ENCODE results near the gene DYNC2I2. TPM values are rescaled to one million over a fixed set of nuclear protein-coding genes. Genes with fewer than 3 reads are reported as not detected.

The DYNC2I2 gene
- total RNA-seq, 1 experiment from 2014 or later = 71.1 TPM

- H3K36me3 Mint-ChIP-seq = peaks cover 76% of the 10 kb centered on the region
- DNase-seq (ENCODE audit: low spot score) = no peak
- H3K4me3 Mint-ChIP-seq = no peak overlapping the region
- no peak for ATAC-seq
- H3K4me1 Mint-ChIP-seq = no peaks in the 10 kb centered on the region
- ChIA-PET POLR2A (interaction anchor here (0.6 kb wide), 1 partner anchor 140 kb away, joined by 5 read pairs; no protein-coding TSS in a partner anchor), CTCF (interaction anchor here (0.7 to 1.4 kb wide), 4 partner anchors 14 to 216 kb away, joined by 3 to 4 read pairs (median 4); no protein-coding TSS in a partner anchor)
- H3K9me3 Mint-ChIP-seq = no peaks in the 10 kb centered on the region
- H3K27me3 Mint-ChIP-seq (ENCODE audit: low read depth) = no peaks in the 10 kb centered on the region
- H3K27ac Mint-ChIP-seq = no peak overlapping the region
- TF ChIP-seq MLX (CRISPR knock-in tag; IDR thresholded peaks at IDR 0.05) (no peak), E2F4 (CRISPR knock-in tag; IDR thresholded peaks at IDR 0.05; ENCODE audit: borderline replicate concordance, low read depth) (no peak), ZNF416 (CRISPR knock-in tag; IDR thresholded peaks at IDR 0.05) (no peak), USF2 (CRISPR knock-in tag; IDR thresholded peaks at IDR 0.05) (no peak), ZNF423 (CRISPR knock-in tag; IDR thresholded peaks at IDR 0.05) (no peak), HMGXB4 (CRISPR knock-in tag; IDR thresholded peaks at IDR 0.05) (no peak), CREM (CRISPR knock-in tag; IDR thresholded peaks at IDR 0.05) (no peak), ZNF281 (CRISPR knock-in tag; IDR thresholded peaks at IDR 0.05) (no peak)
- TF ChIP-seq, protein P1, sequence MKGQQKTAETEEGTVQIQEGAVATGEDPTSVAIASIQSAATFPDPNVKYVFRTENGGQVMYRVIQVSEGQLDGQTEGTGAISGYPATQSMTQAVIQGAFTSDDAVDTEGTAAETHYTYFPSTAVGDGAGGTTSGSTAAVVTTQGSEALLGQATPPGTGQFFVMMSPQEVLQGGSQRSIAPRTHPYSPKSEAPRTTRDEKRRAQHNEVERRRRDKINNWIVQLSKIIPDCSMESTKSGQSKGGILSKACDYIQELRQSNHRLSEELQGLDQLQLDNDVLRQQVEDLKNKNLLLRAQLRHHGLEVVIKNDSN (CRISPR knock-in tag; IDR thresholded peaks at IDR 0.05) = no peak
- TF ChIP-seq, protein P2, sequence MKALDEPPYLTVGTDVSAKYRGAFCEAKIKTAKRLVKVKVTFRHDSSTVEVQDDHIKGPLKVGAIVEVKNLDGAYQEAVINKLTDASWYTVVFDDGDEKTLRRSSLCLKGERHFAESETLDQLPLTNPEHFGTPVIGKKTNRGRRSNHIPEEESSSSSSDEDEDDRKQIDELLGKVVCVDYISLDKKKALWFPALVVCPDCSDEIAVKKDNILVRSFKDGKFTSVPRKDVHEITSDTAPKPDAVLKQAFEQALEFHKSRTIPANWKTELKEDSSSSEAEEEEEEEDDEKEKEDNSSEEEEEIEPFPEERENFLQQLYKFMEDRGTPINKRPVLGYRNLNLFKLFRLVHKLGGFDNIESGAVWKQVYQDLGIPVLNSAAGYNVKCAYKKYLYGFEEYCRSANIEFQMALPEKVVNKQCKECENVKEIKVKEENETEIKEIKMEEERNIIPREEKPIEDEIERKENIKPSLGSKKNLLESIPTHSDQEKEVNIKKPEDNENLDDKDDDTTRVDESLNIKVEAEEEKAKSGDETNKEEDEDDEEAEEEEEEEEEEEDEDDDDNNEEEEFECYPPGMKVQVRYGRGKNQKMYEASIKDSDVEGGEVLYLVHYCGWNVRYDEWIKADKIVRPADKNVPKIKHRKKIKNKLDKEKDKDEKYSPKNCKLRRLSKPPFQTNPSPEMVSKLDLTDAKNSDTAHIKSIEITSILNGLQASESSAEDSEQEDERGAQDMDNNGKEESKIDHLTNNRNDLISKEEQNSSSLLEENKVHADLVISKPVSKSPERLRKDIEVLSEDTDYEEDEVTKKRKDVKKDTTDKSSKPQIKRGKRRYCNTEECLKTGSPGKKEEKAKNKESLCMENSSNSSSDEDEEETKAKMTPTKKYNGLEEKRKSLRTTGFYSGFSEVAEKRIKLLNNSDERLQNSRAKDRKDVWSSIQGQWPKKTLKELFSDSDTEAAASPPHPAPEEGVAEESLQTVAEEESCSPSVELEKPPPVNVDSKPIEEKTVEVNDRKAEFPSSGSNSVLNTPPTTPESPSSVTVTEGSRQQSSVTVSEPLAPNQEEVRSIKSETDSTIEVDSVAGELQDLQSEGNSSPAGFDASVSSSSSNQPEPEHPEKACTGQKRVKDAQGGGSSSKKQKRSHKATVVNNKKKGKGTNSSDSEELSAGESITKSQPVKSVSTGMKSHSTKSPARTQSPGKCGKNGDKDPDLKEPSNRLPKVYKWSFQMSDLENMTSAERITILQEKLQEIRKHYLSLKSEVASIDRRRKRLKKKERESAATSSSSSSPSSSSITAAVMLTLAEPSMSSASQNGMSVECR (CRISPR knock-in tag; IDR thresholded peaks at IDR 0.05; ENCODE audit: borderline replicate concordance) = no peak
Observed at GRCh38 chr9:128621730-128622455, 34.8 kb downstream of the DYNC2I2 start.

Data from WTC11 (cell line).